Pulmonary artery endothelial cell (primary cell): ENCODE results near the gene SLC23A2. TPM values are rescaled to one million over a fixed set of nuclear protein-coding genes. Genes with fewer than 3 reads are reported as not detected.
"Not testable (repeated sequence)": the region's sequence is repeated elsewhere in the genome, so short reads cannot be mapped to it uniquely, and the experiment has no call there.

Experiments used
- DNase-seq: peaks from one replicate; pipeline ENCODE4 v3.0.0-alpha.2; 2011; ENCODE audit warnings: low read depth, low spot score
- total RNA-seq: library from RNA; depleted of rRNA; stranded (reverse); fragments of >200 nt; gene quantifications from 2 replicates; pipeline ENCODE4 v1.2.3, GENCODE V29; 2014

Gene SLC23A2
- 11.0 and 13.4 TPM in 2 replicates for total RNA-seq

- no peak for DNase-seq
Observed at GRCh38 chr20:5001174-5002076, at the start of gene SLC23A2. Gene SLC23A2 (minus strand): TSS chr20:5001510. CDS start chr20:4932562, 68,948 bp downstream.

DNA sequence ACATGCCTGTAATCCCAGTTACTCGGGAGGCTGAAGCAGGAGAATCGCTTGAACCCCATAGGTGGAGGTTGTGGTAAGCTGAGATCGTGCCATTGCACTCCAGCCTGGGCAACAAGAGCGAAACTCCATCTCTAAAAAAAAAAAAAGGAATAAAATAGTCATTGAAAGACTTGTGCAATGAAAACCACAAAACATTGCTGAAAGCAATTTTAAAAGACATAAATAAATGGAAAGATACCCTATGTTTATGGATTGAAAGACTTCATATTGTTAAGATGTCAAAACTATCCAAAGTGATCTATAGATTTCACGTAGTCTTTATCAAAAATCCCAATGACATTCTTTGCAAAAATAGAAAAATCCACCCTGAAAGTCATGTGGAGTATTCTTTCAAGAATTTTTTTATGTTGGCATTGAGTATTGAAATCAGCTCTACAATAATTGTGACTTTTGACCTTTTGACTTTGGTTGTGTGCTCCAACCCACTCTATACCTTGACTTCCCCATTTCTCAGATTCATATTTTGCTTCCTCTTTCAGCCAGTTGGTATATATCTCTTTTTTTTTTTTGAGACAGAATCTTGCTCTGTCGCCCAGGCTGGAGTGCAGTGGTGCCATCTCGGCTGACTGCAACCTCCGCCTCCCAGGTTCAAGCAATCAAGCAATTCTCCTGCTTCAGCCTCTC, 45.5 kb upstream of the SLC23A2 start:
- DNase-seq, result no peak

DNA sequence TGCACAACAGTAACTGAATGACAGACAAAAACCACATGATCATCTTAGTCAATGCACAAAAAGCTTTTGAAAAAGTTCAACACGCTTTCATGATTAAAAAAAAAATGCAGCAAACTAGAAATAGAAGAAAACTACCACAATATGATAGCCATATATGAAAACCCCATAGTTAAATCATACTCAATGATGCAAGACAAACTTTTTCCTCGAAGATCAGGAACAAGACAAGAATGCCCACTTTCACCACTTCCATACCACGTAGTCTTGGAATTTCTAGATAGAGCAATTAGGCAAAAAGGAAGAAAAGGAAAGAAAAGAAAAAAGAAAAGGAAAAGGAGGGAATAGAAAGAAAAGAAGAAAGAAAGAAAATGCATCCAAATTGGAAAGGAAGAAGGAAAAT, 44.6 kb upstream of the SLC23A2 start:
- DNase-seq, result no peak

DNA sequence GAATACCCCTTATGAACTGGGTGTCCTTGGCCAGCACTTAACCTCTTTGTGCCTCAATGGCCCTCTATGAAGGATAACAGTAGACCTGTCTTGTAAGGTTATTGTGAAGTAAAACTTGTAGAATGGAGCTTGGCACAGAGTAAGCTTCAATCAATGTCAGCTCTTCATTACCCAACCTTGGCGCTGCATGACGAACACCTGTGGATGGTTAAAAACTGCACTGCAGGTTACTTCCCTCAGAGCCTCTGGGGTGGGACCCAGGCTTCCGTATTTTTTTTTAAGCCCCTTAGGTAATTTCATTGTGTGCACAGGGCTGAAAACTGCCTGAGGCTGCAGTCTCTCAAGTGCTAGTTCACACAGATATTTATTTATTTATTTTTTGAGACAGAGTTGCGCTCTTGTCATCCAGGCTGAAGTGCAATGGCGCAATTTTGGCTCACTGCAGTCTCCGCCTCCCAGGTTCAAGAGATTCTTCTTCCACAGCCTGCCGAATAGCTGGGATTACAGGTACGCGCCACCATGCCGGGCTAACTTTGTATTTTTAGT, 42.8 kb upstream of the SLC23A2 start:
- DNase-seq, result no peak

DNA sequence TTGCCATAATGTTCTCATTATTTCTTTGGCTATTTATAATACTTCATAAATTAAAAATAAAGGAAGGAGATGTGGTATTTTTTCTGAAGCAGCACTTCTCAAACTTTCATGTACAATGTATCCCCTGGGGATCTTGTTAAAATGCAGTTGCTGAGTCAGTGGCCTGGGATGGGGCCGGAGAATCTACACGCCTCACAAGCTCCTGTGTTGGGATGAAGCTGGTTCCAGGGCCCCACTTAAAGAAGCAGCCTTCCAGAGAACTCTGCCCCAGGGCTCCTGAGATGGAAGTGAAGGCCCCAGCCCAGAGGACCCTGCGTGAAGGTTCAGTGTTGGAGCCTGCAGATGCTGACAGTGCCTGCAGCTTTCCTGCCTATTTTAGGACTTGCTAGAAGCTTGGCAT, 40.1 kb upstream of the SLC23A2 start:
- no peak for DNase-seq

GRCh38 chr20:5040345-5040744, 39.0 kb upstream of the SLC23A2 start:
- no peak for DNase-seq

- no peak for DNase-seq
Observed at GRCh38 chr20:5039889-5040288, 38.6 kb upstream of the SLC23A2 start.

GRCh38 chr20:5039255-5039657, 37.9 kb upstream of the SLC23A2 start:
- no peak for DNase-seq

DNA sequence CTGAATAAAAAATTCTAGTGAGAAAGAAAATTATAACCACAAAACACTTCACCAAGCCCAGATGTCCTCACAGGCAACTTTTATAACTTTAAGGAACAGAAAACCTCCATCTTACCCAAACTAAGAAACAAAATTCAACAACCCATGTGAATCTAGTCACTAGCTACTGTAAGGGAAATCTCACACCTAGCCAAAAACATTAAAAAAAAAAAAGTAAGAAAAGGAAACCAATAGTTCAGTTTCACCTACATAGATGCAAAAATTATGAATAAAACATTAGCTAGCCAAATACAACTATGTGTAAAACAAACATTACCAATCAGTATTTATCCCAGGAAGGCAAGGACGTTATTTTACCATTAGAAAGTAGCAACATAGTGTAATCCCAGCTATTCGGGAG, 35.5 kb upstream of the SLC23A2 start:
- DNase-seq, result no peak

DNA sequence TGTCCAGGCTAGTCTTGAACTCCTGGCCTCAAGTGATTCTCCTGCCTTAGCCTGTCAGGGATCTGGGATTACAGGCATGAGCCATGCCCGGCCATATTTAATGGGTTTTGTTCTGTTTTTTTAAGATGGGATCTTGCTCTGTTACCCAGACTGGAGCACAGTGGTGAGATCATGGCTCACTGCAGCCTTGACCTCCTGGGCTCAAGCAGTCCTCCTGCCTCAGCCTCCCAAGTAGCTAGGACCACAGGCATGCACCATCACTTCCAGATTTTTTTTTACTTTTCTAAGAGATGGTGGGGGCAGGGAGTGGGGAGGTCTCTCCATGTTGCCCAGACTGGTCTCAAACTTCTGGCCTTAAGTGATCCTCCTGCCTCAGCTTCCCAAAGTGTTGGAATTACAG, 34.2 kb upstream of the SLC23A2 start:
- not testable (repeated sequence) for DNase-seq

- DNase-seq, result no peak
Observed at GRCh38 chr20:5033566-5033965, 32.3 kb upstream of the SLC23A2 start.

GRCh38 chr20:5031701-5032100, 30.4 kb upstream of the SLC23A2 start:
- DNase-seq, result not testable (repeated sequence)

DNA sequence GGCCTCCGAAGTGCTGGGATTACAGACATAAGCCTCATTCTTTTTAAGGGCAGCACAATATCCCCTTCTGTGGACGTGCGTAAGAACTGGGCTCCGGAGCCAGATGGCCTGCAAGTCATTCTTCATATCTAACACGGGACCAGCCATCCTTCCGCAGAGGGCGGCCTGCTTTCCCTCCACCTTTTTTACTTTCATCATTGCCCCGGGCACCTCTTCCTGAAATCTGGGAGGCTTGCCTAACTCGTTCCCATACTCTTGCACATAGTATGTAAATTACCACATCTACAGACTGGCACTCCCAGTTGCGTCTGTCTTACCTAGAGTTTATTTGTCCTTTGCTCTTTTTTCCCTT, 29.9 kb upstream of the SLC23A2 start:
- DNase-seq, result no peak

- DNase-seq, result no peak
Observed at GRCh38 chr20:5030348-5031205, 29.3 kb upstream of the SLC23A2 start.

DNA sequence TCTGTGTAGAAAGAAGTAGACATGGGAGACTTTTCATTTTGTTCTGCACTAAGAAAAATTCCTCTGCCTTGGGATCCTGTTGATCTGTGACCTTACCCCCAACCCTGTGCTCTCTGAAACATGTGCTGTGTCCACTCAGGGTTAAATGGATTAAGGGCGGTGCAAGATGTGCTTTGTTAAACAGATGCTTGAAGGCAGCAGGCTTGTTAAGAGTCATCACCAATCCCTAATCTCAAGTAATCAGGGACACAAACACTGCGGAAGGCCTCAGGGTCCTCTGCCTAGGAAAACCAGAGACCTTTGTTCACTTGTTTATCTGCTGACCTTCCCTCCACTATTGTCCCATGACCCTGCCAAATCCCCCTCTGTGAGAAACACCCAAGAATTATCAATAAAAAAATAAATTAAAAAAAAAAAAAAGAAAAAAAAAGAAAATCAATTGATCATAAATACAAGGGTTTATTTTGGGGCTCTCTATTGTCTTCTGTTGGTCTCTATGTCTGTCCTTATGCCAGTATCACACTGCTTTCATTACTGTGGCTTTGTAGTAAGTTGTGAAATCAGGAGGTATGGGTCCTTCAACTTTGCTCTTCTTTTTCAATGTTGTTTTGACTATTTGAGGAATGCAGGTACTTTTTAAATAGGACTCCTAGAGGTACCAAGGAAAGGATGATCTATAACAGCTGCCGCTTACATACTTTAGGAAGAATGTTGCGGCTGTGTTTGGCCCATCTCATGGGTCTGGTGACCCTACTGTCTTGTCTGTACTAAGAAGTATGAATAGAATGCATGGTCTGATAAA, 27.1 kb upstream of the SLC23A2 start:
- DNase-seq, result not testable (repeated sequence)

- no peak for DNase-seq
Observed at GRCh38 chr20:5024982-5025381, 23.7 kb upstream of the SLC23A2 start.

- no peak for DNase-seq
Observed at GRCh38 chr20:5024103-5024502, 22.8 kb upstream of the SLC23A2 start.

GRCh38 chr20:5023171-5023570, 21.9 kb upstream of the SLC23A2 start:
- not testable (repeated sequence) for DNase-seq

GRCh38 chr20:5020760-5021159, 19.4 kb upstream of the SLC23A2 start:
- DNase-seq, result no peak

DNA sequence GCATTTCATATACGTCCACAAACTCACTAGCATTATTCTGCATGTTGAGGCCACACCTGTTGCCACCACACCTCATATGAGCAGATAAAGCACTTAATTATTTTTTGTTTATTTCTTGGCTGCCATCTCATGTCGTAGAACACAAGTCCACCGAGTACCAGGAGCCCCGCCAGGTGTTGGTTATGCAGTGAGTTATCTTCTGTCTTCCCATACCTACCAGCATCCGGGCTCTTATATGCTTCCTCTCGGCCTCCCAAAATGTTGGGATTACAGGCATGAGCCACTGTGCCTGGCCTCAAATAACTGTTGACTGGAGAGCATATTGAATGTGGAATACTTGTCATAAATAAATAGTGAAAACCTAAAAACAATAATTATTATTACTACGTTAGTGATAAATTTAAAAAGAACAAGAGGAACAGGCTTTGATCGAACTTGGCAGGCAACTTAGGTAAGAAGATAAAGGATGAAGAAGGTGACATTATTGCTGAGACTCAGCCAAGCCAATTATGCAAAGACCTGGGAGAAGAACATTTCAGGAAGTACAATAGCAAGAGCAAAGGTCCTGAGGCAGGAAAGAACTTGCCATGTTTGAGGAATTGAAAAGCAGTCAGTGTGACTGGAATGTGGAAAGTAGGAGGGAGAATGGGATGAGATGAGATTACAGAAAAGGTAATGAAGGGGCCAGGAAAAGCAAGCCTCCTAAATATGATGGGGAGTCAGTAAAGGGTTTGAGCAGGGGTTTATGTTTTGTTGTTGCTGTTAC, 12.6 kb upstream of the SLC23A2 start:
- no peak for DNase-seq
